SK-N-SH treated with all-trans-retinoic acid at 6 μM for 48 hours (cell line): Measurements from ENCODE around the gene MTTP.

Source experiments
- ATAC-seq: fragments of 200-7000 bp; cut with Tn5 transposase; 3 replicates; pipeline ENCODE4 v1.9.1; 2020; ENCODE audit warnings: mild to moderate bottlenecking, moderate library complexity
- ARNTL ChIP-seq: fragments of 450-650 bp; formaldehyde crosslinking; IDR thresholded peaks from 2 replicates; pipeline ENCODE4 v1.5.0; 2020; ENCODE audit warnings: low read depth, mild to moderate bottlenecking, moderate library complexity, borderline replicate concordance
- BACH2 ChIP-seq: fragments of 250-450 bp; sonication (Bioruptor Pico); IDR thresholded peaks from 2 replicates; pipeline ENCODE4 v1.9.0; 2021; ENCODE audit warnings: mild to moderate bottlenecking, borderline replicate concordance
- CSDC2 ChIP-seq: fragments of 250-450 bp; sonication (Bioruptor Pico); IDR thresholded peaks from 2 replicates; pipeline ENCODE4 v1.5.0; 2020; ENCODE audit warnings: mild to moderate bottlenecking, moderate library complexity
- ESRRG ChIP-seq: fragments of 250-450 bp; sonication (Bioruptor Pico); IDR thresholded peaks from 2 replicates; pipeline ENCODE4 v1.6.1; 2021; ENCODE audit warnings: mild to moderate bottlenecking
- ISL1 ChIP-seq: fragments of 250-450 bp; sonication (Bioruptor Pico); IDR thresholded peaks from 2 replicates; pipeline ENCODE4 v2.1.2; 2022; ENCODE audit warnings: mild to moderate bottlenecking, moderate library complexity
- OSR1 ChIP-seq: fragments of 250-450 bp; sonication (Bioruptor Pico); IDR thresholded peaks from 2 replicates; pipeline ENCODE4 v1.8.0; 2022; ENCODE audit warnings: moderate library complexity, mild to moderate bottlenecking, inconsistent platforms
- RARB ChIP-seq: fragments of 250-450 bp; sonication (Bioruptor Pico); IDR thresholded peaks from 2 replicates; pipeline ENCODE4 v1.8.0; 2021; ENCODE audit warnings: mild to moderate bottlenecking, moderate library complexity
- TCF4 ChIP-seq: fragments of 250-450 bp; sonication (Bioruptor Pico); IDR thresholded peaks from 2 replicates; pipeline ENCODE4 v1.8.0; 2021; ENCODE audit warnings: mild to moderate bottlenecking, moderate library complexity, borderline replicate concordance
- TOX ChIP-seq: fragments of 250-450 bp; sonication (Bioruptor Pico); IDR thresholded peaks from 2 replicates; pipeline ENCODE4 v1.8.0; 2021; ENCODE audit warnings: mild to moderate bottlenecking, moderate library complexity, borderline replicate concordance
- TSHZ2 ChIP-seq: fragments of 250-450 bp; sonication (Bioruptor Pico); IDR thresholded peaks from 2 replicates; pipeline ENCODE4 v1.5.0; 2020; ENCODE audit warnings: mild to moderate bottlenecking, moderate library complexity
- ZC3H10 ChIP-seq: fragments of 250-450 bp; sonication (Bioruptor Pico); IDR thresholded peaks from 2 replicates; pipeline ENCODE4 v1.5.1; 2021; ENCODE audit warnings: mild to moderate bottlenecking, moderate library complexity
- ZFP30 ChIP-seq: fragments of 450-650 bp; formaldehyde crosslinking; IDR thresholded peaks from 2 replicates; pipeline ENCODE4 v1.5.0; 2022; ENCODE audit warnings: mild to moderate bottlenecking, moderate library complexity
- ZNF70 ChIP-seq: fragments of 450-650 bp; formaldehyde crosslinking; IDR thresholded peaks from 2 replicates; pipeline ENCODE4 v1.5.0; 2020; ENCODE audit warnings: mild to moderate bottlenecking, moderate library complexity
- TF ChIP-seq, protein P1 (sequence below): fragments of 250-450 bp; sonication (Bioruptor Pico); IDR thresholded peaks from 2 replicates; pipeline ENCODE4 v1.5.1; 2021; ENCODE audit warnings: mild to moderate bottlenecking, moderate library complexity
- TF ChIP-seq, protein P2 (sequence below): fragments of 250-450 bp; sonication (Bioruptor Pico); IDR thresholded peaks from 2 replicates; pipeline ENCODE4 v1.5.1; 2020; ENCODE audit warnings: low read depth, mild to moderate bottlenecking, moderate library complexity
- TF ChIP-seq, protein P3 (sequence below): fragments of 250-450 bp; sonication (Bioruptor Pico); IDR thresholded peaks from 2 replicates; pipeline ENCODE4 v1.8.0; 2020; ENCODE audit warnings: mild to moderate bottlenecking, moderate library complexity, borderline replicate concordance

The MTTP gene

GRCh38 chr4:99615170-99615820, 40.7 kb downstream of the MTTP start (continued):
- no peak for TF ChIP-seq ESRRG
- no peak for TF ChIP-seq TCF4 (CRISPR knock-in tag)
- TF ChIP-seq, protein P1, sequence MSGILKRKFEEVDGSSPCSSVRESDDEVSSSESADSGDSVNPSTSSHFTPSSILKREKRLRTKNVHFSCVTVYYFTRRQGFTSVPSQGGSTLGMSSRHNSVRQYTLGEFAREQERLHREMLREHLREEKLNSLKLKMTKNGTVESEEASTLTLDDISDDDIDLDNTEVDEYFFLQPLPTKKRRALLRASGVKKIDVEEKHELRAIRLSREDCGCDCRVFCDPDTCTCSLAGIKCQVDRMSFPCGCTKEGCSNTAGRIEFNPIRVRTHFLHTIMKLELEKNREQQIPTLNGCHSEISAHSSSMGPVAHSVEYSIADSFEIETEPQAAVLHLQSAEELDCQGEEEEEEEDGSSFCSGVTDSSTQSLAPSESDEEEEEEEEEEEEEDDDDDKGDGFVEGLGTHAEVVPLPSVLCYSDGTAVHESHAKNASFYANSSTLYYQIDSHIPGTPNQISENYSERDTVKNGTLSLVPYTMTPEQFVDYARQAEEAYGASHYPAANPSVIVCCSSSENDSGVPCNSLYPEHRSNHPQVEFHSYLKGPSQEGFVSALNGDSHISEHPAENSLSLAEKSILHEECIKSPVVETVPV (CRISPR knock-in tag) = no peak
- no peak for TF ChIP-seq CSDC2 (CRISPR knock-in tag)
- no peak for TF ChIP-seq ZC3H10 (CRISPR knock-in tag)
- TF ChIP-seq TOX = no peak
- no peak for TF ChIP-seq ISL1 (CRISPR knock-in tag)
- TF ChIP-seq, protein P2, sequence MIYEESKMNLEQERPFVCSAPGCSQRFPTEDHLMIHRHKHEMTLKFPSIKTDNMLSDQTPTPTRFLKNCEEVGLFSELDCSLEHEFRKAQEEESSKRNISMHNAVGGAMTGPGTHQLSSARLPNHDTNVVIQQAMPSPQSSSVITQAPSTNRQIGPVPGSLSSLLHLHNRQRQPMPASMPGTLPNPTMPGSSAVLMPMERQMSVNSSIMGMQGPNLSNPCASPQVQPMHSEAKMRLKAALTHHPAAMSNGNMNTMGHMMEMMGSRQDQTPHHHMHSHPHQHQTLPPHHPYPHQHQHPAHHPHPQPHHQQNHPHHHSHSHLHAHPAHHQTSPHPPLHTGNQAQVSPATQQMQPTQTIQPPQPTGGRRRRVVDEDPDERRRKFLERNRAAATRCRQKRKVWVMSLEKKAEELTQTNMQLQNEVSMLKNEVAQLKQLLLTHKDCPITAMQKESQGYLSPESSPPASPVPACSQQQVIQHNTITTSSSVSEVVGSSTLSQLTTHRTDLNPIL (CRISPR knock-in tag) = no peak

- TF ChIP-seq TOX (no peak), BACH2 (CRISPR knock-in tag) (no peak), TCF4 (CRISPR knock-in tag) (no peak), OSR1 (CRISPR knock-in tag) (no peak)
- TF ChIP-seq, protein P3, sequence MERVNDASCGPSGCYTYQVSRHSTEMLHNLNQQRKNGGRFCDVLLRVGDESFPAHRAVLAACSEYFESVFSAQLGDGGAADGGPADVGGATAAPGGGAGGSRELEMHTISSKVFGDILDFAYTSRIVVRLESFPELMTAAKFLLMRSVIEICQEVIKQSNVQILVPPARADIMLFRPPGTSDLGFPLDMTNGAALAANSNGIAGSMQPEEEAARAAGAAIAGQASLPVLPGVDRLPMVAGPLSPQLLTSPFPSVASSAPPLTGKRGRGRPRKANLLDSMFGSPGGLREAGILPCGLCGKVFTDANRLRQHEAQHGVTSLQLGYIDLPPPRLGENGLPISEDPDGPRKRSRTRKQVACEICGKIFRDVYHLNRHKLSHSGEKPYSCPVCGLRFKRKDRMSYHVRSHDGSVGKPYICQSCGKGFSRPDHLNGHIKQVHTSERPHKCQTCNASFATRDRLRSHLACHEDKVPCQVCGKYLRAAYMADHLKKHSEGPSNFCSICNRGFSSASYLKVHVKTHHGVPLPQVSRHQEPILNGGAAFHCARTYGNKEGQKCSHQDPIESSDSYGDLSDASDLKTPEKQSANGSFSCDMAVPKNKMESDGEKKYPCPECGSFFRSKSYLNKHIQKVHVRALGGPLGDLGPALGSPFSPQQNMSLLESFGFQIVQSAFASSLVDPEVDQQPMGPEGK (CRISPR knock-in tag) = no peak
- TF ChIP-seq, protein P1 (CRISPR knock-in tag) = no peak
- TF ChIP-seq, all 23 proteins: peak for 0
- ATAC-seq = no peak
Observed at GRCh38 chr4:99617374-99617773, 42.8 kb downstream of the MTTP start.

DNA sequence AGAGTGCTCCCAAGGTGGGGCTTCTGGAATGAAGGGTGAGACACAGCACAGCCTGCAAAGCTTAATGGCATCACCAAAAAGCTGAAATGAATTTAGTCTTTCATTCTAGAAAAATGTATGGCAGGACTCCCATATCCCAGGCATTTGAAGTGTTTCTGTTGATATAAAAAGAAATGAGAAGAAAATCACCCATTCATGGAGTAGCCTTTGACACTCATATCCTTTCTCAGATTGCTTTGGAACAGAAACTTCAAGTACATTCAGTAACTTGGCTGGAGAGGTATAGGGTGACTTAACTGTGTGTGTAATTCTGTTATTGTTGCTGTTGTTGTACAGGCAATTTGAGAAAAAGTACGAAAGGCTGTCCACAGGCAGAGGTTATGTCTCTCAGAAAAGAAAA, 47.7 kb downstream of the MTTP start:
- no peak for ATAC-seq
- TF ChIP-seq ZC3H10 (CRISPR knock-in tag) (no peak), RARB (CRISPR knock-in tag) (no peak), TCF4 (CRISPR knock-in tag) (no peak), BACH2 (CRISPR knock-in tag) (no peak), ESRRG (no peak)

GRCh38 chr4:99624141-99624719, 49.6 kb downstream of the MTTP start:
- ATAC-seq = no peak
- no peak for TF ChIP-seq ESRRG
- TF ChIP-seq ZNF70 (CRISPR knock-in tag) = no peak
- no peak for TF ChIP-seq ZFP30 (CRISPR knock-in tag)
- TF ChIP-seq TCF4 (CRISPR knock-in tag) = no peak
- TF ChIP-seq, protein P1 (CRISPR knock-in tag) = no peak

- TF ChIP-seq BACH2 (CRISPR knock-in tag) (no peak), ZNF70 (CRISPR knock-in tag) (no peak), ARNTL (CRISPR knock-in tag) (no peak), ZFP30 (CRISPR knock-in tag) (no peak), ESRRG (no peak), OSR1 (CRISPR knock-in tag) (no peak), TSHZ2 (CRISPR knock-in tag) (no peak)
- TF ChIP-seq, protein P1 (CRISPR knock-in tag) = no peak
- no peak for ATAC-seq
Observed at GRCh38 chr4:99625369-99625768, 50.7 kb downstream of the MTTP start.
